Activated CD4-positive, alpha-beta T cell treated with anti-CD3 and anti-CD28 coated beads for 4 hours (primary cell): ENCODE measurements around the gene CACNA2D4.
"Not testable (repeated sequence)": the region's sequence is repeated elsewhere in the genome, so short reads cannot be mapped to it uniquely, and the experiment has no call there.

Experiments
- DNase-seq, 2 donors: peaks; one replicate each; pipeline ENCODE4 v3.0.0-alpha.2; 2020

Gene CACNA2D4, protein sequence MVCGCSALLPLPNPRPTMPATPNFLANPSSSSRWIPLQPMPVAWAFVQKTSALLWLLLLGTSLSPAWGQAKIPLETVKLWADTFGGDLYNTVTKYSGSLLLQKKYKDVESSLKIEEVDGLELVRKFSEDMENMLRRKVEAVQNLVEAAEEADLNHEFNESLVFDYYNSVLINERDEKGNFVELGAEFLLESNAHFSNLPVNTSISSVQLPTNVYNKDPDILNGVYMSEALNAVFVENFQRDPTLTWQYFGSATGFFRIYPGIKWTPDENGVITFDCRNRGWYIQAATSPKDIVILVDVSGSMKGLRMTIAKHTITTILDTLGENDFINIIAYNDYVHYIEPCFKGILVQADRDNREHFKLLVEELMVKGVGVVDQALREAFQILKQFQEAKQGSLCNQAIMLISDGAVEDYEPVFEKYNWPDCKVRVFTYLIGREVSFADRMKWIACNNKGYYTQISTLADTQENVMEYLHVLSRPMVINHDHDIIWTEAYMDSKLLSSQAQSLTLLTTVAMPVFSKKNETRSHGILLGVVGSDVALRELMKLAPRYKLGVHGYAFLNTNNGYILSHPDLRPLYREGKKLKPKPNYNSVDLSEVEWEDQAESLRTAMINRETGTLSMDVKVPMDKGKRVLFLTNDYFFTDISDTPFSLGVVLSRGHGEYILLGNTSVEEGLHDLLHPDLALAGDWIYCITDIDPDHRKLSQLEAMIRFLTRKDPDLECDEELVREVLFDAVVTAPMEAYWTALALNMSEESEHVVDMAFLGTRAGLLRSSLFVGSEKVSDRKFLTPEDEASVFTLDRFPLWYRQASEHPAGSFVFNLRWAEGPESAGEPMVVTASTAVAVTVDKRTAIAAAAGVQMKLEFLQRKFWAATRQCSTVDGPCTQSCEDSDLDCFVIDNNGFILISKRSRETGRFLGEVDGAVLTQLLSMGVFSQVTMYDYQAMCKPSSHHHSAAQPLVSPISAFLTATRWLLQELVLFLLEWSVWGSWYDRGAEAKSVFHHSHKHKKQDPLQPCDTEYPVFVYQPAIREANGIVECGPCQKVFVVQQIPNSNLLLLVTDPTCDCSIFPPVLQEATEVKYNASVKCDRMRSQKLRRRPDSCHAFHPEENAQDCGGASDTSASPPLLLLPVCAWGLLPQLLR

DNA sequence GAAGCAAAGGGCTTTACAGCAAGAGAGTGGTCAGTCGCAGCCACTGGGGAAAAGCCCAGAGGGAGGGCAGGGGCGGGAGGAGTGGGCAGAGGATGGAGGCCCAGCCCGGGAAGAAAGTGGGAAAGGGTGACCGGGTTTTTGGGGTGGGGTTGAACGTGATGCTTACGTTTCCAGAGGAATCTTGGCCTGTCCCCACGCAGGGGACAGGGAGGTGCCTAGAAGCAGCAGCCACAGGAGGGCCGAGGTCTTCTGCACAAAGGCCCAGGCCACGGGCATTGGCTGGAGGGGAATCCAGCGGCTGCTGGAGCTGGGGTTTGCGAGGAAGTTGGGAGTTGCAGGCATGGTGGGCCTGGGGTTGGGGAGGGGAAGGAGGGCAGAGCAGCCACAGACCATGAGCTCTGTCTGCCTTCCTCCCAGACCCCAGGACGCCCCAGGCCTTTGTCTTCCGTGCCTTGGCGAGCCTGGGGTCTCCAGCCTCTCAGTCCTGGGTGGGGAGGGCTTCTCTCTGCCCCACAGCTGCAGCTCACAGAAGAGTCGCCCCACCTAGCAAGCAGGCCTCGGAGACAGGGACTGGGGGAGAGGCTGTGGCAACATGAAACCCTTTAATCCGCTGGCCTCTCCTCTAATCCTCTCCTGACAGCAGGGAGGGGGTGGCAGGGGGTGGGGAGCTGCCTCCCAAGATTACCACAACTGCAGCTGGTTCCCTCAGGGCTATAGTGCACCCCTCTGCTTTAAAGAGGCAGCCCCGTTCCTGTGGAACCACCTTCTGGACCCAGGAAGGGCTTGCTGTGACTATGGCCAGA is at the start of gene CACNA2D4:
CACNA2D4 (minus strand) TSS at position 572 of the 803 bp plus-strand sequence; CDS start at position 393, 179 bp downstream.
- DNase-seq: no peak

DNA sequence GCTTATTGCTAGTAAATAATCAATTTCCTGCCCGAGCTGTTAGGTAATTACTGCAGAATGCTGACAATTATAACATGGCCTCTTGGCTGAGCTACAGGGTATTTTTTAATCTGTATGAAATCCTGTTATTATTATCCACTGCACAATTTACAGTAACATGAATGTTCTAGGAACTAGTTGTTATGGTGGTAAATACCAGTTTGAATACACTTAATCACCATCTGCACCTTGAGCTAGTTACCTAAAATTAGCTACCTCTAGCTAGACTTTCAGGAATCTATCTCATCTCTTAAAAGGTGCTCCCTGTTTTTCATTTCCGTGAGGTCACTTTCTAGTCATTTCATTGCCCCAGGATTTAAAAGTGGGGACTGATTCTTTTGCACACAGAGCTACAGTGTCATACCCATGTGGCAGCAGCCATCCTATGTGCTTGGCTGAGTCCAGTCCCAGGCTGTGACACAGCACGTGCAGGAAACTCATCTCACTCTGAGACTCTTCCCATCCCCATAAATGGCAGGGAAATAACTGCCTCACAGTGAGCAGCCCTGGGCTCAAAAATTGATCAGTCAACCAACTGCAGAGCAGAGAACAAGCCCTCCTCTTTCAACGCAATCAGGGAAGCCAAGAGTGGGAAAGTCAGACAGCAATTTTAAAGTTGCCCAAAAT is 48.2 kb upstream of the CACNA2D4 start:
- DNase-seq: no peak

DNA sequence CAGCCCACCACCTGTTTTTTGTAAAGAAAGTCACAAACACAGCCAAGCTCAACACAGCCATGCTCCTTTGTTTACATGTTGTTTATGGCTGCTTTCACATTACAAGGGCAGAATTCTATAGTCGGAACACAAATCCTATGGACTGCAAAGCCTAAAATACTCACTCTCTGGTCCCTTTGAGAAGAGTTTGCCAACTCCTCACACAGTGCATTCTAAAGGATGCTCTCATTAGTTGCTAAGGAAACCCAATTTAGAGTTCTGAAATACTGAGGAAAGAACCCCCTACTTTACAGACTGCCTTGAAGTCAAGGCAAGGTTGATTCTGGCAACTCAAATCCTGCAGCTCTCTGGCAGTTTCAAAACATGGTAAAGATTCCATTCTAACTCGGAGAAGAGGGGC is 47.5 kb upstream of the CACNA2D4 start:
- DNase-seq: no peak

DNA sequence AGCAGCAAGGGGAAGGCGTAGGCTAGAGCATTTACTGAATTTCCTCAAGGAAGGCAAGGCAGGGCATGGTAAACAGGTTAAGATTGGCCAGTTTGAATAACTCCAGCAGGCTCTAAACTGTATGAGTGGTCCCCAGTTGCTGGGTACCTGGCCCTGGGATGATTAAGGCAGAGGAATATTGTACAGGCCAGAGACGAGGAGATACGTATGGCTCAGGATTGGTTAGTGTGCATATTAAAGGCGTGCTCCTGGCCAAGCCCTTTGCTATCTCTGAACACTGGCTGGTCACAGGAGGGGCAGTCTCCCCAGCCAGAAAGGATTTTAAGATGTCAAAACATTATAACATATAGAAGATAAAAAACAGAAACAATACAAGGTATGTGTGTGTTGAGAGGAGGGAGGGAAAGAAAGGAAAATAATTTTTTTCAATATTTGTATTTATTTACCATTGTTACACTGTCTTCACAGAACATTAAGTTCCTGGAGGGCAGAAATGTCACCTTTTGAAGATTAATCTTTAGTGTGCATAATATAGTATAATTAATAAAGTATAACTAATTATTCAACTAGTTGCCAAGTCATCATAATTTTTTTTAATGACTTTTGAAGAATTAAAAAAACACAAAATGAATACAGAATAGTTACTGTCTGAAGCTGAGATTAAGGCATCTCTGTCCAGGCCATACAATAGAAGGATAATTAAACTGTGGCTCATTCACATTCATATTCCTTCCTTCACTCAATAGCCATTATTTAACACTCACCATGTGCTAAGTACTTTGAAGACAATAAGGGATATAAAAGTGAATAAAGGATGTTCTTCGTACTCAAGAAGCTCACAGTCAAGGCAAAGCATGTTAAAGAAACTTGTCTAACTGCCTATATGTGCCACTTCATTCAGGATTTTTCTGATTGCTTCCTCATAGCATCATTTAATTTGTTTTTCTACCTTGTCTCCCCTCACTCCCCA is 43.9 kb upstream of the CACNA2D4 start:
- no peak for DNase-seq

DNA sequence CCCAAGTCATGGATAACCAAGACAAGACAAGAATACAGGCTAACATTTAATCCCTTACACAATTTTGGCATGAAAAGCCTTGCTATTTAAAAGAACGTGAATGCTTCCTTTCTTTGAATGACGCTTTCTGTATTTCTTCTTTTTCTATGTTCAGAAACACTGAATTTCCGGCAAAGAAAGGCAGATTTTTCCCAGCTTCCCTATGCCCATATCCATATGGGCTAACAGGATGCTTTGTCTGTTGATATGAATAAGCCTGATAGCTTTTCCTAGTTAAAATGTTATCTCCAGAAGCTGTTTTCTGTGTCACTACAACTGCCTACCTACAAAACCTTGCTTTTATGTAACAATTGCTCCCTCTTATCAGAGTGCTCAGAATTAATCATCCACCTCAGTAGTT is 38.3 kb upstream of the CACNA2D4 start:
- DNase-seq: no peak

DNA sequence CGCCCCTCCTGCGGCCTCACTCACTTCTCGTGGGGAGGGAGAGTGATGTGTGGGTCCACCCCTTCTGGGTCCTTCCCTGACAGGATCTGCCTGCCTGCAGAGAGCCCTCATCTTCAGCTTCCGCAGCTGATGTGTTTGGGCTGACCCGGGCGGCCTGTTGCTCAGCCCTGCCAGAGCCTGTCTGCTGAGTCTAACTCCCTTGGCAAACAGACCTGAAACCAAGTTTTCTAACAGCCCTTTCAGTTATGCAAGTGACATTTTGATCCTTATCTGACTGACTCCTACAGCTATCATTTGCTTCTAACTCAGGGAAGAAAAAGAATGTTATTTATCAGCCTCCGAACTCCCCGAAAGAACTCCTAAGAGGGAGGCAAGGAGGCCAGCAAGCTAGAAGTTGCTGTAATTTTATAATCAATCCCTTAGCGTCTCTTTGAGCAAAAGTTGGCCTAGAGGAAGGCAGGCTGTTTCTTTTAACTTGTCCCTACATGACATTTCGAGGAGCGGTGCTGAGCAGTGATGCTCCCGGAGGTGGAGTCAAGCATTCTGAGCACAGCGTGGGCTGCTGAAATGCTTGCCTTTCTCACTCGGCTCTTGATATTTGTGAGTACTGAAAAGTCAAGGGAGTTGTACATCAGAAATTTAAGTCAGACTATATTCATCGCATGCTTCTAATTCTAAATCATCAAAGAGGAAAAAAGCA is 31.5 kb upstream of the CACNA2D4 start:
- no peak for DNase-seq

DNA sequence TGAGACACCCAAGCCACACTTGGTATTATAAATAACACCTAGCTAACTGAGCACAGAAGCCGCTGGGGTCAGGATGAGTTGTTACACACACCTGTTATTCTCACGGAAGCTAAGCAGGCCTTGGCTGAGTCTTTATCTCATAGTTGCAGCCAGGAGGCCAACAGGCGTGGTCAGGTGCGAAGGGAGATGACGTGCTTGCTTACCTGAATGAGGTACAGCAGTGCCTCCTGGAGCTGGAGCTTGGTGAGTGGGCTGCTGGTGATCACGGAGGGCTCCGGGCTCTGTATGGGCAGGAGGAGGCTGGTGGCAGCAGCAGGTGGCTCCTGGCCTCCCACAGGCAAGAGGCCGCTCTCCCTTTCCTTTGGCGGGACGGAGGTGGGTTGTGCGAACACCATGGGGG is 30.4 kb upstream of the CACNA2D4 start:
- DNase-seq: no peak

DNA sequence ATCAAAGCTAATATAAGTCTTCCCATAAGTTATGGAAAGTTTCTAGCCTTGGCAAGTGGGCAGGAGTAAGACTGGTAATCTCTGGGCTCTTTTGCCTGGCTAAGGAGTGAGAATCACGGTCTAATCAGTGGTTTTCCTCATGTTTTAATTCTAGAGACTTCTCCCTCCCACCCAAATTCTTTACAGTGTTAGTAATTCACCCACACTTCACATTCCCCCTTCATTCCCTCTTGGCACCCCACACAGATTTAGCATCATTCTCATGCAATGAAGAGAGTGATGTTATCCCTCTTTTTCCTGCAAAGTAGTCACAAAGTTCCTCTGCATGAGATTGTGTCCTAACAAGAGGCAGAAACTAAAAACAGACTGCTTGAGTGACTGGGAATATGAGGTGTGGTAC is 28.6 kb upstream of the CACNA2D4 start:
- no peak for DNase-seq

DNA sequence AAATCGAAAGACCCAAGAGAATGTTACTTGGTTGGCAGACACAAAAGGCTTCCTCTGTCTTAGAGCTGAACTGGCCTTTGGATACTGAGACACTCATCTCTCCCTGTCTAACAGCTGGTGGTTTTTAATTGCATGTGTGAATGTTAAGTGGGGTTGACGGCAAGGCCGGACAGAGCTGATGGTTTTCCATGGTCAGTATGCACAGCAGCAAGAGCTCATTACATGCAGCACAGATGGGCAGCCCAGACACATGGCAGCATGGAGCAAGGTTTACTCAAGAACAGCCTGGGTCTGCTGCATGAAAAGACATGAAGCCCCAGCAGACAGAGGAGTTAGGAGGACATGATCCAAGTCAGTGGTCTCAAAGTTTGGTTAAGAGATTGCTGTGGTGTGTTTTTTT is 27.8 kb upstream of the CACNA2D4 start:
- DNase-seq: no peak

DNA sequence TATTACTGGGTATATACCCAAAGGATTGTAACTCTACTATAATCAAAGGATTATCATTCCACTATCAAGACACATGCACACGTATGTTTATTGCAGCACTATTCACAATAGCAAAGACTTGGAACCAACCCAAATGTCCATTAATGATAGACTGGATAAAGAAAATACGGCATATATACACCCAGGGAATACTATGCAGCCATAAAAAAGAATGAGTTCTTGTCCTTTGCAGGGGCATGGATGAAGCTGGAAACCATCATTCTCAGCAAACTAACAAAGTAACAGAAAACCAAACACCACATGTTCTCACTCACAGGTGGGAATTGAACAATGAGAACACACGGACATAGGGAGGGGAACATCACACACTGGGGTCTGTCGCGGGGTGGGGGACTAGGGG is 27.1 kb upstream of the CACNA2D4 start:
- not testable (repeated sequence) for DNase-seq

DNA sequence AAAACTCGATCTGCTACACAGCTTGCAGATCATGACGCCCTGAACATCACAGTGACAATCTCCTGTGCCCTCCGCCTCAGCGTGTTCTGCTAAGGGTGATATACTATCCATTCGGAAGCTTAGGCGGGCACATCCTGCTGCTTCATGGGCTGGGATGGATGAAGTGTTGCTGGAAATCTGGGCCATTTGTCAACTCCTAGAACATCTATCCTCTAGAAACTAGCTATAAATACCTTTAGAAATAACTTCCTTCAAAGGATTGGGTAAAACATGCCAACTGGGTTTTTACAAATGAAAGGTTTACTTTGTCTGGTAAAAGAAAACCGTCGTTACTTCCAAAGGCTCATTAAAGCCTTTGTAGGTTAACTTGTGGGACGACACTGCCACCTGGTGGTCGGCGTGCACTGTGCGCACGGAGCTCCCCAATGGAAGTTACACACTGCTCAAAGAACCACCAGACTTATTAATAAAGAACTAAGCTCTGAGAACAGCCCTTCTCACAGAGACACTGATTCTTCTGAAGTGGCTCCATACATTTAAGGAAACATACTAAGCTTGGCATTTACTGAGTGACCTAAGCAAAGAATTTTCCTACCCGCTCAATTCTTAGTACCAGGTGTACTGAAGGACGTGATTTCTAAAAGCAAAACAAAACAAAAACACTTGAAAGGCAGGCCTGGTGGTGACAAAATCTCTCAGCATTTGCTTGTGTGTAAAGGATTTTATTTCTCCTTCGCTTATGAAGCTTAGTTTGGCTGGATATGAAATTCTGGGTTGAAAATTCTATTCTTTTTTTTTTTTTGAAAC is 21.6 kb upstream of the CACNA2D4 start:
- DNase-seq: peak; percentile 83 to 95

DNA sequence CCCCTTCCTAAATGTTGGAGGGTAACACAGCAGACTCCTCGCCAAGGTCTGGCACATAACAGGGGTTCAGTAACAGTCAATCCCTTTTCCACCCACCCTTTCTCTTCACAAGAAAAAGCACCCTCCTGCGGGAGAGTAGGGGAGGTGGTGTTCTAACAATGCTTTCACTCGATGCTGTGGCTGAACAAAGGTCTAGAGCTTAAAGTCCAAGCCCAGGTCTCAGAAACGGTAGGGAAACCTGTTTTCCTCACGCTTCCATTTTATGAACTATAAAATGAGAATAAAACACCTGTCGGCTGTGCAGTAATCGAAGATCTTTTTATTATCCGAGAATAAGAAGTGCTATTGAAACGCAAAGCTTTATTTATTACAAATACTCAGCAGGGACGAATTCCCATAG is 20.9 kb upstream of the CACNA2D4 start:
- no peak for DNase-seq

DNA sequence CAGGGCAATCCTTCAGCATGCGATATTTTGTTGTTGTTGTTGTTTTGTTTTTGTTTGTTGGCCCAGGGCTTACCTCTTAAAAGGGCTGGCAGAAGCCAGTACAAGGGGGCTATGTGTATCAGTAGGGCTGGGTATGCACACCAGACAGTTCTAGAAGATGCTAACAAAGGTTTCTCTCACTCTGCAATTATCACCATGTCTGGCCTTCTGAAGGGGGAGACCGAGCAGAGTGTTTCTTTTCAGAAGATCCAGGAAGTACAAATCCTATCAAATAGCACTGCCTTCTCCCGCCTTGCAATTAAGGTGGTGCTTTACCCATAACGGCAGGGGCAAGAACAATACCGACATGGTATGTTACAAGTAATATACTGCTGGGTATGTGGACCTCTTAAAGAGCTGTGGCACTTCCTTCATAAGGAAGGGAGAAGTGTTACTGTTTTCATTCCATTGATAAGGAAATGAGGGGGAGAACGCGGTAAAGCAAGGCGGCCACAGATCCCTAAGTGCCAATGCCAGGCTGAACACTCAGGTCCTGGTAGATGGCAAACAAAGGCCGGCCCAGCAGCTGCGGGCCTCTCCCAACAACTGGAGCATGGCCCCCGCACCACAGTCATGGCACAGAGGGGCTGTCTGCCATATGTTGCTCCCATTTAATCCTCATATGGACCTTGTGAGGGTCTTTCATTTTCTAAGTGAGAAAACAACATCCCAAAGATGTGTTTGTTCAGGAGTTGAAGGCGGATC is 19.2 kb upstream of the CACNA2D4 start:
- no peak for DNase-seq

DNA sequence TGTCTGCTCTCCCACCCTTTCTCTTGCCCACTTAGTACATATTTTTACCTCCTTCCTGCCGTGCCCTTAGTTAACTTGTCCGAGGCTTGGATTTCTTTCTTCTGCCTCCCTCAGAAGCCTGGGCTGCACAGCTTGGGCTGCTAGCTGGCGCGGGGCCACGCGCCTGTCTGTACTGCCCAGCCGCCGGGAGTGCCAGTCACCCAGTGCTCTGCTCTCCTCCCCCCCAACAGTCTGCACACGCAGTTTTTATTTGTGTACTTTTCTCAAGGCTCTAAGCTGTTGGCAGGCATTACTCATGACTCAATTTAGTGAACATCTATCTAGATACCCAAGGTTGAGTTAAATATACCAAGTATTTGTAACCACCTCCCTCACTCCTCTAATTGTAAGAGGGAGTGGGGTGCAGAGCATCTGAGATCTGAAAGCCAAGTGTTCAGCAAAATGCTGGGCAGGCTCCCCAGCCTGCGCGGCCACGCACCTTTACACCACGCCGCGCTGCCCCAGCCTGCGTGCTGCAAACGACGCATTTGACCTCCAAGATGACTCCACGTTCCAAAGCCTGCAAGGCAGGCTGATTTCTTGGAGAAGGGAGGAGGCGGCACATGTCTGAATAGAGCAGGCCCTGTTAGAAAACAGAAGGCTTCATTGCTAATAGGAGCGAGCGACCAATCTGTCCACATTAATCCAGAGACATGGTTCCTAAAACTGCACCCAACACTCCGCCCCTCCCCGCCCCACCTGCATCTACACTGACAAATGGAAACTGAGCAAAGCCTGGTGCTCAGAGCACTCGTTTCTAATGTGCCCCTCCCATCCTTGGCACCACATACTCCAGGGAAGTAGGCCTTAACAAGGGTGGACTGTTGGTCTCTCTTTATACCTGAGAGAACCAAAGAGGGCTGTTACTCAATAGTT is 18.2 kb upstream of the CACNA2D4 start:
- DNase-seq: no peak

DNA sequence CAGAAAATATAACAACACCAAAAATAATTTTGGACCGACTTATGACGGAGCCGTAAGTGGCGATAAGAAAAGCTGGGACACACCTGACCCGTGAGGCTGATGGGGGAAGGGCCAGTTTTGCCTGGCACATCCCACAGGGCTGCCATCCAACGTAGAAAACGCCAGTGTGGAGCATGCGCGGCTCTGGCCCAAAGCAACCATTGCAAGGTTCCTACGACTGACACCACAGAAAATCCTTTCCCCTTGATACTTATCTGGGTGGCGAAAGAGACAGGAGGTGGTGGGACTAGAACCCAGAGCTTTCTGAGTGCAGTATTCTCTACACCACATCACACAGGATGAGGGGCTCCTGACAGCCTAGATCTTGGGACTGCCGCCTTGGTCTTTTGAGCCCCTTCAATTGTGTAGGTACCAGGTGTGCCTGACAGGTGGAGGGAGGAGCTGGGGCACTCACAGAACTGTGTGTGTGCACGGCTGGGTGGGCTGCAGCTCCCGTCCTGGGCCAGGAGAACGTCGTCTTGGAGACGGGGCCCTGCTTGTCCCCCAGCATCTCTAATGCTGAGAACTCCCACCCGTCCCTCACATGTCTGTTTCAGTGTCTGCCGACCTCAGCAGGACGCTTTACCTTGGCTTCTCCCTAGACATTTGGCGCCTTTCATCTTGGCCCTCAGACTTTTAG is 17.4 kb upstream of the CACNA2D4 start:
- no peak for DNase-seq

DNA sequence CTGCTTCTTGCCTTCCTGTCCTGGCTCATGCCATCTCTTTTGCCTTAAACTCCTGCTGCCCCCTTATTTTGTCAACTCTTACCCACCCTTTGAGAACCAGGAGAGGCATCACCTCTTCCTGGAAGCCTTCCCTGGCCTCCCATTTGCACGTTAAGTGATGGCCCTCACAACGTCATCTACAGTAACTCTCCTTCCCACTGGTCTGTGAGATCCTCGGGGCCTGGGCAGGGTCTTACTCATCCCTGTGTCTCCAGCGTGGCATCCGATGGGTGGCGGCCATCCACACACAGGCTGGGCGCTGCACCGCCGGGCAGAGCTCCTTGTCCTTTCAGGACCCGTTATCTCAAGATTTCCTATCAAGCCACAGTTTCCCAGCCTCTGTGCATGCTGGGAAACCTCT is 16.8 kb upstream of the CACNA2D4 start:
- DNase-seq: no peak

DNA sequence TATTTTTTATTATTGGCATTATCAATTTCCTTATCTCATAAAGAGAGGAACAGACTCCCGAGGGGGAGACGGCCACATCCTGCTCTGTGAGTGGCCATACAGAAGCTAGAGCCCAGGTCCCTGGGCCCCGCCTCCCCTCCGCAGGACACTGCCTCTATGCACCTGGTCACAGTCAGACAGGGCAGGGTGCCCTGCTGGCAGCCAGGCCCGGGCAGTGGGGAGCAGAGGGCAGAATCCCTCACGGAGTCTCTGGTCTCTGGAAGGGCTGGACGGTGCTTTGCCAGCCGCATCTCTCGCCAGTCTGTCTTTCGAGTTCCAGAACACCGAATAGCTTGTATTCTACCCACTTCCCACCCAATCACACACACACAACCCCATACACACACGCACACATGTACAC is 16.4 kb upstream of the CACNA2D4 start:
- no peak for DNase-seq
